Activated naive CD8-positive, alpha-beta T cell treated with anti-CD3 and anti-CD28 coated beads, Interleukin-2, amount 10 ng/mL, durations not matched to agents 7 days and 5 days (primary cell): ENCODE data around the gene KRTAP5-4. TPM values are rescaled to one million over a fixed set of nuclear protein-coding genes. Genes with fewer than 3 reads are reported as not detected.
A peak's percentile ranks its signal among the peaks of the same experiment; 100 is the strongest.

ENCODE experiments used
- ATAC-seq: fragments of 150-1000 bp; cut with Tn5 transposase; one replicate; pipeline ENCODE4 v1.10.0; 2021; ENCODE audit warnings: low read depth, moderate library complexity
- POLR2A ChIA-PET: fragments of 350-600 bp; sonication (Branson Sonifier 250); formaldehyde crosslinking; loops from one replicate; lab custom pipeline; 2021; ENCODE audit warnings: antibody characterized with exemption; lab: Charles Lee
- DNase-seq: peaks from one replicate; pipeline ENCODE4 v3.0.0; 2021
- H3K27ac Mint-ChIP-seq: one replicate; pipeline ENCODE4 v1.8.0; 2022; ENCODE audit warnings: mild to moderate bottlenecking, mixed read lengths
- H3K27me3 Mint-ChIP-seq: one replicate; pipeline ENCODE4 v1.8.0; 2022; ENCODE audit warnings: mild to moderate bottlenecking, moderate library complexity, mixed read lengths
- H3K36me3 Mint-ChIP-seq: one replicate; pipeline ENCODE4 v1.8.0; 2021; ENCODE audit warnings: mild to moderate bottlenecking, mixed read lengths
- H3K4me1 Mint-ChIP-seq: one replicate; pipeline ENCODE4 v1.8.0; 2021; ENCODE audit warnings: mixed read lengths
- H3K4me3 Mint-ChIP-seq: one replicate; pipeline ENCODE4 v1.8.0; 2022; ENCODE audit warnings: mild to moderate bottlenecking, moderate library complexity, mixed read lengths
- H3K9me3 Mint-ChIP-seq: one replicate; pipeline ENCODE4 v1.8.0; 2021; ENCODE audit warnings: mixed read lengths
- total RNA-seq, 2 experiments: library from RNA; stranded (reverse); gene quantifications; one replicate each; pipeline ENCODE4 v1.2.3, GENCODE V29; 2021

Gene KRTAP5-4
- total RNA-seq, 2 experiments from 2014 or later = not detected

DNA sequence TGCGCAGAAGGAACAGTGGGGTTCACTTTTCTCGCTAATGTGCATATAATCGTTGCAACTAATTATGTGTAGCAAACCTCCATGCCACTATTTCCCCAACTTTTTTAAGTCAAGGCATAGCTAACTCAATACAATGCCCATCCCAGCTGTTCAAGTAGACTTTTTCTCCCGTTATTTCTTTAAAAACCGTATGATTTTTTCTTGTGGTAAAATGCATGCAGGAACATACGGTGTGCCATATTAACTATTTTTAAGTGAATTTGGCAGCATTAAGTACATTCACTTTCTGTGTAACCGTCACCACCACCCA, 47.0 kb downstream of the KRTAP5-4 start:
- Mint-ChIP-seq H3K9me3 (no peaks in the 10 kb centered on the region), H3K27ac (no peak overlapping the region)

DNA sequence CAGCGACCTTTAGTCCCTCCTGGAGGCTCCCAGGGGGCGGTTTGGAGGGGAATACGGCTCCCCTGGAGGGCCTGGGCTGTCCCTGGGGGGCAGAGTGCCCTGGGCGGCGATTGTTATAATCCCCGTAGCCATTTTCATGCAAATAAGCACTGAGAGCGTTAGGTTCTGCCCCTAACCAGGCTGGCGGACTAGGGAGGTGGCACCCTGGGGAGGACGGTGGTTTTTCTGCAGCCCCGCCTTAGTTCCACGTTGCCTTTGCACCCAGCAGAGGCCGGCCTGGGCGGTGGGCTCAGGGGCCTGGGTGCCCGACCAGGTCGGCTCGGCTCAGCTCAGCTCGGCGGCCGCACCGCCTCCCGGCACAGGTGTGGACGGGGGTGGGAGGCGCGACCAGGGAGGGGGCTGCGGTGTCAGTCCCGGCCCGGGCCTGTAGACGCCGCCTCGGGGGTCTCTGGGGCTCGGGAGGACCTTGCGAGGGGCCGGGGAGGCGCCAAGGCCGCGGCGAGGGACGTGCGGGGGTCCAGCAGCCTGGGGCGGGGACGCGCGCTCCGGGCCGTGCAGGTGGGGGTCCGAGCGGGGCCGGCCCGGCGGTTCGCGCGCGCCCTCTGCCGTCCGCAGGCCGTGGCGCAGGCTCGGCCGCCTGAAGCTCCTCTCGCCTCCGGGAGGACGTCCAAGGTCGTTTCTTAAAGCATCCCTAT, 47.6 kb downstream of the KRTAP5-4 start:
- Mint-ChIP-seq H3K4me3 (no peak overlapping the region), H3K9me3 (no peaks in the 10 kb centered on the region), H3K4me1 (no peaks in the 10 kb centered on the region), H3K36me3 (no peaks in the 10 kb centered on the region), H3K27me3 (peaks cover 29% of the 10 kb centered on the region), H3K27ac (no peak overlapping the region)
- DNase-seq (peak; percentile 79), ATAC-seq (peak; percentile 35)
- POLR2A ChIA-PET = interaction anchor here (0.9 kb wide), 1 partner anchor 28 kb away, joined by 4 read pairs; no protein-coding TSS in a partner anchor

More for the DNA sequence above, 47.0 kb downstream of the KRTAP5-4 start:
- ATAC-seq (no peak), DNase-seq (no peak)
- Mint-ChIP-seq H3K4me3 (no peak overlapping the region), H3K36me3 (no peaks in the 10 kb centered on the region), H3K27me3 (peaks cover 26% of the 10 kb centered on the region), H3K4me1 (no peaks in the 10 kb centered on the region)
- POLR2A ChIA-PET = no interaction called here

DNA sequence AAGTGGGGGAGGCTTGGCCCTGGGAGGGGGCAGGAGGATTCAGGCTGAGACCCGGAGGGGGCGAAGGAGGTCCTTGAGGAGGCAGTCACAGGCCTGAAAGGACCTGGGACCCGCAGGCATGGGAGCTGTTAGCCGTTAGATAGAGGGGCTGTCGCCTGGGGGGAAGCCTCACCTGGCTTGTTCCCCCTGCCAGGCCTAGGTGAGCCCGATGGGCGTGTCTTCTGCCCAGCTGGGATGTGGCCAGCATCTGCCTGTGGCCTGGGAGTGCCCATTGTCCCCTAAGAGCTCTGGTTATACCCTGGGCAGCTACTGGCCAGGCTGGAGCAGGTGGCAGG, 48.1 kb downstream of the KRTAP5-4 start:
- DNase-seq (peak; percentile 56), ATAC-seq (no peak)
- no peaks in the 10 kb centered on the region for H3K36me3 Mint-ChIP-seq
- no peaks in the 10 kb centered on the region for H3K9me3 Mint-ChIP-seq
- no peaks in the 10 kb centered on the region for H3K4me1 Mint-ChIP-seq
- POLR2A ChIA-PET = interaction anchor here (0.9 to 1.1 kb wide), 2 partner anchors 27 to 311 kb away, joined by 4 read pairs; no protein-coding TSS in a partner anchor
- no peak overlapping the region for H3K27ac Mint-ChIP-seq
- peaks cover 30% of the 10 kb centered on the region for H3K27me3 Mint-ChIP-seq
- no peak overlapping the region for H3K4me3 Mint-ChIP-seq

- no peak overlapping the region for H3K27ac Mint-ChIP-seq
- ATAC-seq (no peak), DNase-seq (peak; percentile 54)
- H3K9me3 Mint-ChIP-seq = no peaks in the 10 kb centered on the region
- POLR2A ChIA-PET = interaction anchor here (0.9 to 1.1 kb wide), 2 partner anchors 26 to 311 kb away, joined by 4 read pairs; no protein-coding TSS in a partner anchor
- H3K27me3 Mint-ChIP-seq = peaks cover 30% of the 10 kb centered on the region
- H3K4me1 Mint-ChIP-seq = no peaks in the 10 kb centered on the region
- H3K36me3 Mint-ChIP-seq = no peaks in the 10 kb centered on the region
- H3K4me3 Mint-ChIP-seq = no peak overlapping the region
These were observed 48.6 kb downstream of the KRTAP5-4 start for GRCh38 chr11:1573077-1573902.

DNA sequence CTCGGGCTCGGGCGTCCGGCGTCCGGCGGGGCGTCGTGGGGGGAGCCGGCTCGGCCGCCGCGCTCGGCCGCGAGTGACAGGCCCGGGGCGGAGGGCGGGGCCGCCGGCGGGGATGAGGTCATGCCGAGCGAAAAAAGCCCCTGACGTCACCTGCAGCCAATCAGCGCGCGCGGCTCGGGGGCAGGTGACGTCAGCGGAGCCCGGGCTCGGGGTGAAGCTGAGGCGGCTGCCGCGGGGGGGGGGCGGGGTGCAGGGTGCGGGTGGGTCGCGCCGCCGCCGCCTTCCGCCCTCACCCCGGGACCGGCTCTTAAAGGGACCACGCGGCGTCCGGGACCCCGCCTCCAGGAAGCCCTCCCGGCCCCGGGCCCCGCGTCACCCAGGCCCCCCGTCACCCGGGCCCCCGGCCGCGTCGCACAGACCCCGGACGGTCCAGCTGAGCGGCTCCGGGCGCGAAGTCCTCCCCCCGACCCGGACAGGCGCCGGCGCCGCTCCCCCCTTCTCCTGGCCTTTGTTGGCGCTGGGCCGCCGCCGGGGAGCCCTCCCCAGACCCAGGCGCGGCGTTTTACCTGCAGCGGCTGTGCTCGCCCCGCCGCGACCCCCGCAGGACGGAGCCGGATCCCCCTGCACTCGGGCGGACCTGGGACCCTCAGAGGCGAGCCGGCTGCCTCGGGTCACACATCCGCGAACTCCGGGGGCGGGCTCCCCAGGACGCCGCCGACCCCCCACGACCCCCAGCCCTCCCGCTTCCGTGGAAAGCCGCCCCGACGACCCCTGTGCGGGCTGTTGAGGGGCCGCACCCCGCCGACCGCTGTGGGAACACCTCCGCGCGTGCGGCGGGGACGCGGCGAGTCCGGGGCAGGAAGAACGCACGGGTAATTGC, 49.5 kb downstream of the KRTAP5-4 start, which contains the start of gene DUSP8:
Gene DUSP8 (minus strand): TSS at position 75 of the 880 bp plus-strand sequence. CDS start 6,445 bp downstream, outside the sequence.
- no peaks in the 10 kb centered on the region for H3K36me3 Mint-ChIP-seq
- H3K27me3 Mint-ChIP-seq = peaks cover 28% of the 10 kb centered on the region
- ATAC-seq (peak; percentile 78), DNase-seq (peak; percentile 93)
- no peak within 1 kb of the TSS for H3K4me3 Mint-ChIP-seq
- H3K4me1 Mint-ChIP-seq = no peaks in the 10 kb centered on the region
- no peaks in the 10 kb centered on the region for H3K9me3 Mint-ChIP-seq
- no peak within 1 kb of the TSS for H3K27ac Mint-ChIP-seq
- POLR2A ChIA-PET = interaction anchor here (1.1 kb wide), 1 partner anchor 310 kb away, joined by 4 read pairs; no protein-coding TSS in a partner anchor

- H3K4me3 Mint-ChIP-seq = no peak overlapping the region
- DNase-seq (no peak), ATAC-seq (peak; percentile 6)
- POLR2A ChIA-PET = no interaction called here
- no peaks in the 10 kb centered on the region for H3K4me1 Mint-ChIP-seq
- no peaks in the 10 kb centered on the region for H3K9me3 Mint-ChIP-seq
- peaks cover 28% of the 10 kb centered on the region for H3K27me3 Mint-ChIP-seq
- no peak overlapping the region for H3K27ac Mint-ChIP-seq
- H3K36me3 Mint-ChIP-seq = no peaks in the 10 kb centered on the region
These were observed 50.2 kb downstream of the KRTAP5-4 start for GRCh38 chr11:1571760-1572196.

Other genes starting within 250 kb of the KRTAP5-4 start
- gene BRSK2, start 232.2 kb downstream of the KRTAP5-4 start, total RNA-seq = under 1 TPM; 0.36 to 0.37 TPM
- 10 to 100 TPM; 43.2 to 47.2 TPM for gene MOB2, start 135.4 kb downstream of the KRTAP5-4 start, total RNA-seq
- 1 to 10 TPM; 3.4 to 3.7 TPM for gene DUSP8, start 49.9 kb downstream of the KRTAP5-4 start, total RNA-seq
- not detected for gene KRTAP5-1, start 36.9 kb downstream of the KRTAP5-4 start, total RNA-seq
- not detected for gene KRTAP5-2, start 23.8 kb downstream of the KRTAP5-4 start, total RNA-seq
- not detected for gene KRTAP5-3, start 13.7 kb downstream of the KRTAP5-4 start, total RNA-seq
- not detected for gene KRTAP5-5, start 7.6 kb upstream of the KRTAP5-4 start, total RNA-seq
- gene KRTAP5-6, start 75.1 kb upstream of the KRTAP5-4 start, total RNA-seq = not detected
- gene IFITM10, start 128.5 kb upstream of the KRTAP5-4 start, total RNA-seq = 1 to 10 TPM in 1 of 2 experiments, under 1 TPM in 1; 0.82 to 1.3 TPM
- 100 to 1,000 TPM; 192 to 208 TPM for gene CTSD, start 141.8 kb upstream of the KRTAP5-4 start, total RNA-seq
- gene SYT8, start 212.9 kb upstream of the KRTAP5-4 start, total RNA-seq = not detected
- under 1 TPM in 1 of 2 experiments, not detected in 1; 0.67 TPM for gene TNNI2, start 216.8 kb upstream of the KRTAP5-4 start, total RNA-seq
- 100 to 1,000 TPM; 438 to 453 TPM for gene LSP1, start 230.9 kb upstream of the KRTAP5-4 start, total RNA-seq